ENCODE measurements around the gene EPAS1.

Gene EPAS1

DNA sequence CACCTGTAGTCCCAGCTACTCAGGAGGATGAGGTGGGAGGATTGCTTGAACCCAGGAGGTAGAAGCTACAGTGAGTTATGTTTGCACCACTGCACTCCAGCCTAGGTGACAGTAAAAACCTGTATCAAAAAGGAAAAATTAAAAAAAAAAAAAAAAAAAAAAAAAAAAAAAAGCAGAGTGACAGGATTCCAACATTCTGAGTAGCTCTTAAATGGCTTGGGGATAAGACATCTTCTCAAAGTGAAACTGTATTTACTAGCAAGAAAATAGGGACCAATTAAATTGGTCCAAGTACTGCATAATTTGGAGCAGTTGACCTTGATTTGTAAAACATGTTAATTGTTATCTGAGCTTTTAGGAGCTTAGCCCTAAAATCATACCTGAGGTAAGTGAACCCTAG is 116.4 kb downstream of the EPAS1 start:
- Histone ChIP-seq H3K9me3 (ENCODE audit: control insufficient read depth, low read depth, low read length) (peaks cover 7% of the 10 kb centered on the region), H3K27ac (ENCODE audit: low read length) (no peak overlapping the region), H3K4me1 (ENCODE audit: control insufficient read depth, low read depth, low read length) (no peaks in the 10 kb centered on the region), H3K36me3 (ENCODE audit: control insufficient read depth, low read depth, low read length) (no peaks in the 10 kb centered on the region), H3K9ac (ENCODE audit: low read length) (no peak overlapping the region), H3K27me3 (ENCODE audit: control insufficient read depth, insufficient read depth, low read length) (no peaks in the 10 kb centered on the region), H3K4me3 (ENCODE audit: low read length) (no peak overlapping the region)

DNA sequence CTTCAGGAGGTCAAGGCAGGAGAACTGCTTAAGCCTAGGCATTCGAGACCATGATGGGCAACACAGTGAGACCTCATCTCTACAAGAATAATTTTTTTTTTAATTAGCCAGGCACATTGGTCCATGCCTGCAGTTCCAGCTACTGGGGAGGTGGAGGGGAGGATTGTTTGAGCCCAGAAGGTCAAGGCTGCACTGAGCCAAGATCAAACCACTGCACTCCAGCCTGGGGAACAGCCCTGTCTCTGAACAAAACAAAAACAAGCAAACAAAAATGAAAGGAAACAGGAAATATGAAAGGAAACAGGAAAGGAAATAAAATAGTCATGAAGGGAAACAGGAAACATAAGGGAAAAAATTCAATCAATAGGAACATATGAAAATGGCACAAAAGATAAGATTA is 117.5 kb downstream of the EPAS1 start:
- Histone ChIP-seq H3K27me3 (ENCODE audit: control insufficient read depth, insufficient read depth, low read length) (no peaks in the 10 kb centered on the region), H3K36me3 (ENCODE audit: control insufficient read depth, low read depth, low read length) (no peaks in the 10 kb centered on the region), H3K4me3 (ENCODE audit: low read length) (no peak overlapping the region), H3K9ac (ENCODE audit: low read length) (no peak overlapping the region), H3K4me1 (ENCODE audit: control insufficient read depth, low read depth, low read length) (no peaks in the 10 kb centered on the region), H3K27ac (ENCODE audit: low read length) (no peak overlapping the region), H3K9me3 (ENCODE audit: control insufficient read depth, low read depth, low read length) (peaks cover 10% of the 10 kb centered on the region)

DNA sequence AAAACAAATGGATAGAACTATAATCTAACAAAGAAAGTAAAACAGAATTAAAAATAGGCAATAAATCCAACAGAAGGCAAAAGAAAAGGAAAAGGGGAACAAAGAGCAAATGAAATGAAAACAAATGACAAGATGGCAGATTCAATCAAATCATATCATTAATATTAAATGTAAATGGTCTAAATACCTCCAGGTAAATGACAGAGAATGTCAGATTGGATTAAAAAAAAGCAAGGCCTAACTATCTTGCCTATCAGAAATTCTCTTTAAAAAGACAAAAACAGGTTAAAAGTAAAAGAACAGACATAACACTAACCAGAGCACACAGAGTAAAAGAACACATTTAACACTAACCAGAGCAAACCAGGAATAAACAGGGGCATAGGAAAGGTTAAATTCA is 119.1 kb downstream of the EPAS1 start:
- Histone ChIP-seq H3K9me3 (ENCODE audit: control insufficient read depth, low read depth, low read length) (peaks cover 10% of the 10 kb centered on the region), H3K9ac (ENCODE audit: low read length) (no peak overlapping the region), H3K4me1 (ENCODE audit: control insufficient read depth, low read depth, low read length) (no peaks in the 10 kb centered on the region), H3K27me3 (ENCODE audit: control insufficient read depth, insufficient read depth, low read length) (no peaks in the 10 kb centered on the region), H3K27ac (ENCODE audit: low read length) (no peak overlapping the region), H3K36me3 (ENCODE audit: control insufficient read depth, low read depth, low read length) (no peaks in the 10 kb centered on the region), H3K4me3 (ENCODE audit: low read length) (no peak overlapping the region)

DNA sequence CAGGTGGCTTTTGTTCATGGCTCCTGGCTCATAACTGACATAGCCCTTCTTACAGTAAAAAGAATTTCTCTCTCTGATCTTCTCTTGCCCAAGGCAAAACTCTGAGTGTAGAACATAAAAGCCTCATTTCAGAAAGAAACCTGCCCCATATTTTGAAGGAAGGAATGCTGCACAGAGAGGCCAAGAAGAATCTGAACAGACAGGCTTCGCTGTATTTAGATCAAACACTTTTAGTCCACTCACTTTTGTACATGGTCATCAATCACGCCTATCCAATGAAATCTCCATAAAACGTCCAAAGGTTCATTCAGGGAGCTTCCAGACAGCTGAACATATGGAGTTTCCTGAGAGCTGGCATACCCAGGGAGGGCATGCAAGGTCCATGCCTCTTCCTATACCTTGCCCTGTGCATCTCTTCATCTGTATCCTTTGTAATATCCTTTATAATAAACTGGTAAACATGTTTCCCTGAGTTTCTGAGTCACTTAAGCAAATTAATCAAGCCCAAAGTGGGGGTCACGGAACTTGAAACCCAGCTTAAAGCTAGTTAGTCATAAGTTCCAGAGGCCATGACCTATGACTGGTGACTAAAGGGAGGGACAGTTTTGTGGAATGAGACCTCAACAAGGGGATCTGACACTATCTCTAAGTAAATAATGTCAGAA is 119.7 kb downstream of the EPAS1 start:
- Histone ChIP-seq H3K27ac (ENCODE audit: low read length) (no peak overlapping the region), H3K36me3 (ENCODE audit: control insufficient read depth, low read depth, low read length) (no peaks in the 10 kb centered on the region), H3K4me1 (ENCODE audit: control insufficient read depth, low read depth, low read length) (no peaks in the 10 kb centered on the region), H3K9ac (ENCODE audit: low read length) (no peak overlapping the region), H3K9me3 (ENCODE audit: control insufficient read depth, low read depth, low read length) (peaks cover 10% of the 10 kb centered on the region), H3K4me3 (ENCODE audit: low read length) (no peak overlapping the region), H3K27me3 (ENCODE audit: control insufficient read depth, insufficient read depth, low read length) (no peaks in the 10 kb centered on the region)

DNA sequence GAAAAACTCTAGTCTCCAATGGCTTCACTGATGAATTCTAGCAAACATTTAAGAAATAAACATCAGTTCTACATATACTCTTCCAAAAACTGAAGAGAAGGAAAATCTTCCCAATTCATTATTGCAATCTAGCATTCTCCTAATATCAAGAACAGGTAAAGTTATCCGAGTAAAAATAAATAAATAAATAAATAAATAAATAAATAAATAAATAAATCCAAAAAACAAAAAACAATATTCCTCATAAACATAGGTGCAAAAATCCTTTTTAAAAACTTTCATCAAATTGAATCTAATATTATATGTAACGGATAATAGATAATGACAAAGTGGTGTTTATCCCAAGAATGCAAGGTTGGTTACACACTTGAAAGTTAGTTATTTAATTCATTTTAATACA is 123.7 kb downstream of the EPAS1 start:
- Histone ChIP-seq H3K4me3 (ENCODE audit: low read length) (no peak overlapping the region), H3K27me3 (ENCODE audit: control insufficient read depth, insufficient read depth, low read length) (no peaks in the 10 kb centered on the region), H3K4me1 (ENCODE audit: control insufficient read depth, low read depth, low read length) (no peaks in the 10 kb centered on the region), H3K27ac (ENCODE audit: low read length) (no peak overlapping the region), H3K36me3 (ENCODE audit: control insufficient read depth, low read depth, low read length) (no peaks in the 10 kb centered on the region), H3K9me3 (ENCODE audit: control insufficient read depth, low read depth, low read length) (peaks cover 10% of the 10 kb centered on the region), H3K9ac (ENCODE audit: low read length) (no peak overlapping the region)

DNA sequence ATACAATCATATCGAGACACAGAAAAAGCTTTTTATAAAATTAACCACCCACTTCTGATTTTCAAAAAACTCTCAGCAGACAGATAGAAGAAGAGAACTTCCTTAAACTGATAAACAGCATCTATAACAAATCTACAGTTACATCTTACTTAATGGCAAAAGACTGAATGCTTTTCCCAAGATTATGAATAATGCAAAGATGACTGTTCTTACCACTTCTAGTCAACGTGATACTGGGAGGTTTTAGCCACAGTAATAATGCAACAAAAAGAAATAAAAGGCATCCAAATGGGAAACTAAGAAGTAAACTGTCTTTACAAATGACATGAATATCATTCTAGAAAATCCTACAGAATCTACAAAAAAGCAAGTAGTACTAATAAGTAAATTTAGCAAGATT is 124.2 kb downstream of the EPAS1 start:
- H3K9ac ChIP-seq (ENCODE audit: low read length) = no peak overlapping the region
- H3K27me3 ChIP-seq (ENCODE audit: control insufficient read depth, insufficient read depth, low read length) = no peaks in the 10 kb centered on the region
- H3K9me3 ChIP-seq (ENCODE audit: control insufficient read depth, low read depth, low read length) = peaks cover 10% of the 10 kb centered on the region
- H3K36me3 ChIP-seq (ENCODE audit: control insufficient read depth, low read depth, low read length) = no peaks in the 10 kb centered on the region
- no peaks in the 10 kb centered on the region for H3K4me1 ChIP-seq (ENCODE audit: control insufficient read depth, low read depth, low read length)
- H3K4me3 ChIP-seq (ENCODE audit: low read length) = no peak overlapping the region
- no peak overlapping the region for H3K27ac ChIP-seq (ENCODE audit: low read length)

DNA sequence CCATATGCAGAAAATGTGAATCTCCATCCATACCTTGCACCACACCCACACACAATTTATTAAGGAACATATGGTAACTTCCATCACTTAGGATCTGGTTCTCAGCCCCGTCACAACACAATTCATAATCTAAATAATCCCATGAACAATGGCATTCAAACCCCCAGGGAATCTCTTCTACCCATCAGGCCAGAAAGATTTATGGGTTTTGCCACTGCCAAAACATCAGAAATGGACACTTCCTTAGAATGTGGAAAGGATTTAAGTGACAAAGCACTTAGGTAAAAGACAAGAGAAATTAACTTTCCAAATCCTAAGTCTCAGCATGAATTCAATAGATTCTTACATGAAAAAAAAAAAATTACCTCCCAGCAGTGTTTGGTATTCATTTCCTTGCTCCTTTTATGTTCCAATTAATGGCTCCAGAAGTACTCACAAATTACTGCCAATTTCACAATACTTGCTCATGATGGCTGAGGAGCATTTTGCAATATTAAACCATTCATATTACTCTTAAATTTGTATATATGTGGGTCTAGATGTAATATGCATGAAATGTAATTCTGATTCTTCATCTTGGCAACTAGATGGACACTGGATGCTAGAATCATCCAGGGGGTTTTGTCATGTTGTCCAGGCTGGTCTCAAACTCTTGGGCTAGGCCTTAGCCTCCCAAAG is 125.6 kb downstream of the EPAS1 start:
- Histone ChIP-seq H3K4me1 (ENCODE audit: control insufficient read depth, low read depth, low read length) (no peaks in the 10 kb centered on the region), H3K27me3 (ENCODE audit: control insufficient read depth, insufficient read depth, low read length) (no peaks in the 10 kb centered on the region), H3K9me3 (ENCODE audit: control insufficient read depth, low read depth, low read length) (peaks cover 3% of the 10 kb centered on the region), H3K4me3 (ENCODE audit: low read length) (no peak overlapping the region), H3K27ac (ENCODE audit: low read length) (no peak overlapping the region), H3K9ac (ENCODE audit: low read length) (no peak overlapping the region), H3K36me3 (ENCODE audit: control insufficient read depth, low read depth, low read length) (no peaks in the 10 kb centered on the region)

DNA sequence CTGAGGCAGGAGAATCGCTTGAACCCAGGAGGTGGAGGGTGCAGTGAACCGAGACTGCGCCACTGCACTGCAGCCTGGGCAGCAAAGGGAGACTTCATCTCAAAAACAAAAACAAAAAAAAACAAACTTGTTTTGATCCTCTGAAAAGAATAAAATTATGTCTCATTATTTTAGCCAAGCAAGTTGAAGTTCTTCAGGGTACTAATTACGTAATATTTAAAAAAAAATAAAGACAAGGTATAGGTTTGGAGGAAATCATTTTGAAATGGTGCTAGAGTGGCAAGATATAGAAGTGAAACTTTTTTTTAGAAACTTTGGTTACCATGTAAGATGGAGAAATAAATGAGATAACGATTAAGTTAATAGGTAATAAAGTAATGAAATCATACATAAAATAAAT is 127.7 kb downstream of the EPAS1 start:
- no peaks in the 10 kb centered on the region for H3K4me1 ChIP-seq (ENCODE audit: control insufficient read depth, low read depth, low read length)
- no peaks in the 10 kb centered on the region for H3K36me3 ChIP-seq (ENCODE audit: control insufficient read depth, low read depth, low read length)
- no peaks in the 10 kb centered on the region for H3K27me3 ChIP-seq (ENCODE audit: control insufficient read depth, insufficient read depth, low read length)
- H3K9ac ChIP-seq (ENCODE audit: low read length) = no peak overlapping the region
- no peak overlapping the region for H3K27ac ChIP-seq (ENCODE audit: low read length)
- no peak overlapping the region for H3K4me3 ChIP-seq (ENCODE audit: low read length)
- H3K9me3 ChIP-seq (ENCODE audit: control insufficient read depth, low read depth, low read length) = no peaks in the 10 kb centered on the region

DNA sequence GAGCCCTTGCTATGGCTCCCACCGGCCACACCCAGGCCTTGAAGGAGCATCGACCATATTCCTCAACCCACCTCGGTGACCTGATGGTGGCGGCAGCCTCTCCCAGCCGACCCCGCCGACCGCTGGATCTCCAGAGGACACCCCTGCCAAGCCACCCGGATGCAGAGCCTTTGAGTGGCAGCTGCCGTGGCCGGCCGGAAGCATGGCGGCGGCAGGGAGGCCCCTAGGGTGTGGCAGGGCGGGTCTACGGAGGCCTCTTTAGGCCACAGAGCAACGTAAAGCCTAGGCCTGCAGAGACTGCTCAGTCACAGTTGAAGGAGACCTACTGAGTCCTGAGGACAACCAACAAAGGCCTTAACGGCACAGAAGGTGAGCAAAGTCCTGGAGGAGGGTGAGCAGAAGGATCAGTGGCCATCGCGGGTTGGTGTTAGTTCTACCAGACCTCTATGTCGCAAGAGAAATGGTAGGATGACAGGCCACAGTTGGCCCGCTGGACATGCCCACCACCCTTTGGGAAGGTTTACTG is 131.8 kb downstream of the EPAS1 start:
- Histone ChIP-seq H3K36me3 (ENCODE audit: control insufficient read depth, low read depth, low read length) (no peaks in the 10 kb centered on the region), H3K27ac (ENCODE audit: low read length) (no peak overlapping the region), H3K27me3 (ENCODE audit: control insufficient read depth, insufficient read depth, low read length) (no peaks in the 10 kb centered on the region), H3K9me3 (ENCODE audit: control insufficient read depth, low read depth, low read length) (no peaks in the 10 kb centered on the region), H3K4me3 (ENCODE audit: low read length) (no peak overlapping the region), H3K4me1 (ENCODE audit: control insufficient read depth, low read depth, low read length) (no peaks in the 10 kb centered on the region), H3K9ac (ENCODE audit: low read length) (no peak overlapping the region)

DNA sequence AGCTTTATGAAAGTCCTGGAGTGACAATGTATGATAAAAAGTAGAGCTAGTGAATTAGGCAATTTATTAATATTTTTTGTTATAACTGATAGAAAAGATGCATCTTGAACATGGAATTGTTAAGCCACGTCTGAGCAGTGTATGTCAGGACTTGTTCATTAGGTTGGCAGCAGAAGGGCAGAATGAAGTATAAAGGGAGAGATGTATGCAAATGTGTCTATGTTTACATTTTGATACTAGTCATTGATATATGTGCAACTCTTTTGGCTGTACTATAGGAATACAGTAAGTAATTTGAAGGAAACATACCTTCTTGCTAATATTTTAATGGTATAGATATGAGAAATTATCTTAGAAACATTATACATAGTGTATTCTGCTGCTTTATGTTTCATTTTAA is 133.2 kb downstream of the EPAS1 start:
- Histone ChIP-seq H3K36me3 (ENCODE audit: control insufficient read depth, low read depth, low read length) (no peaks in the 10 kb centered on the region), H3K9me3 (ENCODE audit: control insufficient read depth, low read depth, low read length) (no peaks in the 10 kb centered on the region), H3K27ac (ENCODE audit: low read length) (no peak overlapping the region), H3K27me3 (ENCODE audit: control insufficient read depth, insufficient read depth, low read length) (no peaks in the 10 kb centered on the region), H3K9ac (ENCODE audit: low read length) (no peak overlapping the region), H3K4me3 (ENCODE audit: low read length) (no peak overlapping the region), H3K4me1 (ENCODE audit: control insufficient read depth, low read depth, low read length) (peaks cover 7% of the 10 kb centered on the region)

DNA sequence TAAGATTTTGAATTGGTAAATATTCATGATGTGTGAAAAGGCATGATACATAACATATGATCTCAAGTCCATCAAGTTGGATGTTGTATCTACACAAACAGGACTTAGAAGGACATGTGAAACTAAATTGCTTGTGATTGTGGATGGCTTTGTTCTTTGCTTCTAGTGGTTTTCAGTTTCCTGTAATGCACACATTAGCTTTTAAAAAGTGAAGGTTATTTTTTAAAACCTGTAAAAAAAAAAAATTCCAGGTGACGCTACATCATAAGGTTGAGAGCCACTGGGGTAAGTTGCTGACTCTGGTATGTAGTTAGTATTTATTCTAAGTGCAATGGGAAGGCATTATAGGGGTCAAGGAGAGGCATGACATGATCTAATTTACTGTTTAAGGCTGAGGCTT is 133.8 kb downstream of the EPAS1 start:
- no peaks in the 10 kb centered on the region for H3K36me3 ChIP-seq (ENCODE audit: control insufficient read depth, low read depth, low read length)
- H3K27me3 ChIP-seq (ENCODE audit: control insufficient read depth, insufficient read depth, low read length) = no peaks in the 10 kb centered on the region
- H3K27ac ChIP-seq (ENCODE audit: low read length) = no peak overlapping the region
- no peaks in the 10 kb centered on the region for H3K9me3 ChIP-seq (ENCODE audit: control insufficient read depth, low read depth, low read length)
- no peak overlapping the region for H3K4me3 ChIP-seq (ENCODE audit: low read length)
- peaks cover 7% of the 10 kb centered on the region for H3K4me1 ChIP-seq (ENCODE audit: control insufficient read depth, low read depth, low read length)
- no peak overlapping the region for H3K9ac ChIP-seq (ENCODE audit: low read length)

Data from iPS-18a (cell line).